ENCODE results near the gene SPTBN1. TPM values are rescaled to one million over a fixed set of nuclear protein-coding genes. Genes with fewer than 3 reads are reported as not detected.

The SPTBN1 gene
- total RNA-seq, 4 donors from 2014 or later, result 353 to 606 (median 498) TPM

DNA sequence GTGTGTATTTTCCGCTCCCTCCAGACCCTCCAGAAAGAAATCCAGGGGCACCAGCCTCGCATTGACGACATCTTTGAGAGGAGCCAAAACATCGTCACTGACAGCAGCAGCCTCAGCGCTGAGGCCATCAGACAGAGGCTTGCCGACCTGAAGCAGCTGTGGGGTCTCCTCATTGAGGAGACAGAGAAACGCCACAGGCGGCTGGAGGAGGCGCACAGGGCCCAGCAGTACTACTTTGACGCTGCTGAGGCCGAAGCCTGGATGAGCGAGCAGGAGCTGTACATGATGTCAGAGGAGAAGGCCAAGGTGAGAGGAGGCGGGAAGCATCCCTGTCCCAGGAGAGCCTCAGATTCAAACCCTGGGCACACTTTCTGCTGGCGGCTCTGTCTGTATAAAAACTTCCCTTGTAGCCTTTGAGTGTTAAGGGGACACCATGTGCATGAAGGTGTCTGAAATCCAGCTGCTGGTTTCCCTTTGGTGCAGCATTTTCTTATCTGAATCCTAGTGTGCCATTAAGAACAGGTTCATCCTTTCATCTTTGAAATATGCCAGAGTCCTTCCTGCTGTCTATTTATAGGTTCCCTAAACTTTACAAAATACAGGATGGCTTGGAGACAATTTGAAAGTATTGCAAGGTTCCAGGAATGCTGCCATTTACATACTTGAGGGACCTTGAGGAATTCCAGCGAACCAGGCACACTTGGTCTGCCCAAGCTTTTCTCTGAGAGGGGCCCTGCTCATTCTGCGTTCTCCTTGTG lies 190.2 kb downstream of the SPTBN1 start:
- WGBS, 2 donors (ENCODE audit: low coverage in 1 of 2), result 50 to 80% methylated on average over 2 to 3 of the region's 16 CpGs
- Histone ChIP-seq H3K4me1 (peaks cover 0 to 29% (median 3%) of the 10 kb centered on the region in 3 donors), H3K9me3 (no peaks in the 10 kb centered on the region), H3K27ac (peak overlapping the region in 3 of 4 donors; percentile 7 to 31 (median 20)), H3K36me3 (peaks cover 8 to 90% of the 10 kb centered on the region in 2 donors), H3K4me3 (no peak overlapping the region), H3K27me3 (no peaks in the 10 kb centered on the region)
- ATAC-seq, result no peak
- TF ChIP-seq, protein P1, sequence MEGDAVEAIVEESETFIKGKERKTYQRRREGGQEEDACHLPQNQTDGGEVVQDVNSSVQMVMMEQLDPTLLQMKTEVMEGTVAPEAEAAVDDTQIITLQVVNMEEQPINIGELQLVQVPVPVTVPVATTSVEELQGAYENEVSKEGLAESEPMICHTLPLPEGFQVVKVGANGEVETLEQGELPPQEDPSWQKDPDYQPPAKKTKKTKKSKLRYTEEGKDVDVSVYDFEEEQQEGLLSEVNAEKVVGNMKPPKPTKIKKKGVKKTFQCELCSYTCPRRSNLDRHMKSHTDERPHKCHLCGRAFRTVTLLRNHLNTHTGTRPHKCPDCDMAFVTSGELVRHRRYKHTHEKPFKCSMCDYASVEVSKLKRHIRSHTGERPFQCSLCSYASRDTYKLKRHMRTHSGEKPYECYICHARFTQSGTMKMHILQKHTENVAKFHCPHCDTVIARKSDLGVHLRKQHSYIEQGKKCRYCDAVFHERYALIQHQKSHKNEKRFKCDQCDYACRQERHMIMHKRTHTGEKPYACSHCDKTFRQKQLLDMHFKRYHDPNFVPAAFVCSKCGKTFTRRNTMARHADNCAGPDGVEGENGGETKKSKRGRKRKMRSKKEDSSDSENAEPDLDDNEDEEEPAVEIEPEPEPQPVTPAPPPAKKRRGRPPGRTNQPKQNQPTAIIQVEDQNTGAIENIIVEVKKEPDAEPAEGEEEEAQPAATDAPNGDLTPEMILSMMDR (IDR thresholded peaks at IDR 0.05), result no peak
- TF ChIP-seq EP300 (IDR thresholded peaks at IDR 0.05), result no peak
- TF ChIP-seq POLR2AphosphoS5 (IDR thresholded peaks at IDR 0.05), result no peak

DNA sequence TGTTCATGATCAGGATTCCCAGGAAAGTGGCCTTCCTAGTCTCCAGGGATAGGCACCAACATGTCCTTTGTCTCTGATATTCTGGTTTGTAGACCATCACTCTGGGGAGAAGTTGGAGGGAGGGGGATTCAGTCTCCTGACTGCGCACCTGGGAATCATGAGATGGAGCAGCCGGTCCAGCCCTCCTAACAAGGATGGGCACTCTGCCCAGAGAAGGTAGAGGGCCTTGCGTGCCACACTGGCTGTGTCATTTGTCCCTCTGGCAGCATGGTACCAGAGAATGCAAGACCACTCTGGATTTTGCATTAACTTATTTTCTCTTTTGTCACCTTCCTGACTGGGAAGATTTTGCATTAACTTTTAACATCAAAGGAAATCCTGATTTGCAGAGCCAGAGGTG lies 192.1 kb downstream of the SPTBN1 start:
- 73% methylated on average over 2 of the region's 3 CpGs; no CpG with 5 or more reads in 1 of the 2 donors for WGBS, 2 donors (ENCODE audit: low coverage in 1 of 2)
- TF ChIP-seq POLR2A (IDR thresholded peaks at IDR 0.05) (no peak), POLR2AphosphoS5 (IDR thresholded peaks at IDR 0.05) (no peak), EP300 (IDR thresholded peaks at IDR 0.05) (no peak)
- TF ChIP-seq, protein P1 (IDR thresholded peaks at IDR 0.05), result no peak
- Histone ChIP-seq H3K4me1 (peaks cover 0 to 13% (median 3%) of the 10 kb centered on the region in 3 donors), H3K9me3 (no peaks in the 10 kb centered on the region), H3K27me3 (no peaks in the 10 kb centered on the region), H3K4me3 (no peak overlapping the region), H3K36me3 (peaks cover 8 to 100% of the 10 kb centered on the region in 2 donors), H3K27ac (no peak overlapping the region)
- no peak for ATAC-seq

DNA sequence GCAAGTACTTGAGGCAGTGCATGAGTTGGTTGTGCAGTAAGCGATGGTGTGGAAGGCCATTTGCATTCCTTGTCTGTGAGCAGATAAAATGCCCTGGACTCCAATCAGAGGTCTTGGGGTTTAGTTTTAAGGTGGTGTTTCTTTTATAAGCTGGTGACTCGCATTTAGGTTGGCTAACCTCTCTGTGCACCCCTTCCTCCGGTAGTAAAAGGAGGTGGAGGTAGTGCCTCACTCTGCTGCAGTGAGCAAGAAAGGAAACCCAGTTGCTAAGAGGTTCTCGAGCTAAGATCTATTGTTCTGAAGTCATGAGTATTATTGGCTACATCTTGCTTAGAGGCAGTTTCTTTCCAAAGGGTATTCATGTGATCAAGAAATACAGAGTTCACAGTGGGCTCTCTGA lies 193.1 kb downstream of the SPTBN1 start:
- H3K27me3 ChIP-seq, result no peaks in the 10 kb centered on the region
- WGBS, 2 donors (ENCODE audit: low coverage in 1 of 2), result 92 to 94% methylated on average over 4 of the region's 4 CpGs
- H3K36me3 ChIP-seq, result peaks cover 8 to 100% of the 10 kb centered on the region in 2 donors
- H3K4me1 ChIP-seq, result peaks cover 0 to 13% (median 3%) of the 10 kb centered on the region in 3 donors
- H3K4me3 ChIP-seq, result no peak overlapping the region
- TF ChIP-seq, protein P1 (IDR thresholded peaks at IDR 0.05), result no peak
- TF ChIP-seq POLR2A (IDR thresholded peaks at IDR 0.05), result no peak
- no peak for TF ChIP-seq EP300 (IDR thresholded peaks at IDR 0.05)
- TF ChIP-seq POLR2AphosphoS5 (IDR thresholded peaks at IDR 0.05), result no peak
- no peaks in the 10 kb centered on the region for H3K9me3 ChIP-seq
- no peak overlapping the region for H3K27ac ChIP-seq
- no peak for ATAC-seq

DNA sequence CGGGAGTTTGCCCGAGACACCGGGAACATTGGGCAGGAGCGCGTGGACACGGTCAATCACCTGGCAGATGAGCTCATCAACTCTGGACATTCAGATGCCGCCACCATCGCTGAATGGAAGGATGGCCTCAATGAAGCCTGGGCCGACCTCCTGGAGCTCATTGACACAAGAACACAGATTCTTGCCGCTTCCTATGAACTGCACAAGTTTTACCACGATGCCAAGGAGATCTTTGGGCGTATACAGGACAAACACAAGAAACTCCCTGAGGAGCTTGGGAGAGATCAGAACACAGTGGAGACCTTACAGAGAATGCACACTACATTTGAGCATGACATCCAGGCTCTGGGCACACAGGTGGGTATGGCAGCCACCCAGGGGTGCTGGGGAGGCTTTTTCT lies 193.5 kb downstream of the SPTBN1 start:
- ATAC-seq, result no peak
- 91 to 97% methylated on average over 5 to 8 of the region's 12 CpGs for whole genome bisulfite sequencing, 2 donors (ENCODE audit: low coverage in 1 of 2)
- Histone ChIP-seq H3K27me3 (no peaks in the 10 kb centered on the region), H3K9me3 (no peaks in the 10 kb centered on the region), H3K36me3 (peaks cover 5 to 100% of the 10 kb centered on the region in 2 donors), H3K4me3 (no peak overlapping the region), H3K27ac (no peak overlapping the region), H3K4me1 (peaks cover 0 to 13% (median 3%) of the 10 kb centered on the region in 3 donors)
- no peak for TF ChIP-seq POLR2A (IDR thresholded peaks at IDR 0.05)
- TF ChIP-seq, protein P1 (IDR thresholded peaks at IDR 0.05), result no peak
- TF ChIP-seq POLR2AphosphoS5 (IDR thresholded peaks at IDR 0.05), result no peak
- no peak for TF ChIP-seq EP300 (IDR thresholded peaks at IDR 0.05)

DNA sequence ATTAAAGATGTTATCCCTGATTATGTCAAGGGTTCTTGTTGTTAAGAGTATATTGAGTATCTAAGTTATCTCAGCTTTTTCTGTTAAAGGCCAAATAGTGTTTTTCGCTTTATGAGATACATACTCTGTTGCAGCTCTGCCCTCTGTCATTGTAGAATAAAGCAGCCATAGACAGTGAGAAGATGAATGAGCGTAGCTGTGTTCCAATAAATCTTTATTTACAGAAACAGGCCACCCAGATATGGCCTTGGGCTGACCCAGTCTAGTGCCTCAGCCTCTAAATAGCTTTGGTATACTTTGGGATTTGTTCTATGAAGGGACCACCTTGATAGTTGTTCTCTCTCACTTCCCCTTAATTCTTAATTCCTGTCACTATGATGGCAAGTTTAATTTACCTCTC lies 194.5 kb downstream of the SPTBN1 start:
- TF ChIP-seq, protein P1 (IDR thresholded peaks at IDR 0.05), result no peak
- no peak for TF ChIP-seq POLR2A (IDR thresholded peaks at IDR 0.05)
- Histone ChIP-seq H3K36me3 (peaks cover 11 to 100% of the 10 kb centered on the region in 2 donors), H3K4me3 (no peak overlapping the region), H3K27me3 (no peaks in the 10 kb centered on the region), H3K9me3 (no peaks in the 10 kb centered on the region), H3K27ac (no peak overlapping the region), H3K4me1 (peaks cover 0 to 13% (median 3%) of the 10 kb centered on the region in 3 donors)
- 75 to 97% methylated on average over 2 of the region's 2 CpGs for WGBS, 2 donors (ENCODE audit: low coverage in 1 of 2)
- ATAC-seq, result no peak

All from gastroesophageal sphincter (tissue), 4 donors.